Heart right ventricle (tissue), 16 donors: ENCODE measurements around the gene COG5. TPM values are rescaled to one million over a fixed set of nuclear protein-coding genes. Genes with fewer than 3 reads are reported as not detected.

Experiments
- ATAC-seq, 8 donors: fragments of 200-7000 bp; cut with Tn5 transposase; one replicate each; pipeline ENCODE4 v1.9.1; 2020; ENCODE audit warnings: mild to moderate bottlenecking in 8 of 8, moderate library complexity in 8 of 8, moderate number of reproducible peaks in 1 of 8
- DNase-seq, 2 donors: peaks; one replicate each; pipeline ENCODE4 v3.0.0-alpha.2; 2020
- H3K27ac ChIP-seq, 10 donors: fragments of 200-600 bp; sonication (generic) in 2 of 10; one replicate each; pipeline versions ENCODE4 v1.5.0 to v1.8.0; 2020 to 2022; ENCODE audit warnings: mild to moderate bottlenecking in 3 of 10
- H3K27me3 ChIP-seq, 7 donors: fragments of 200-600 bp; one replicate each; pipeline ENCODE4 v1.8.0; 2021 to 2022; ENCODE audit warnings: mild to moderate bottlenecking in 2 of 7
- H3K36me3 ChIP-seq, 9 donors: fragments of 200-600 bp; sonication (generic) in 1 of 9; one replicate each; pipeline versions ENCODE4 v1.5.0 to v1.8.0; 2020 to 2022; ENCODE audit warnings: mild to moderate bottlenecking in 2 of 9
- H3K4me1 ChIP-seq, 9 donors: fragments of 200-600 bp; sonication (generic) in 1 of 9; one replicate each; pipeline versions ENCODE4 v1.5.0 to v1.8.0; 2020 to 2022; ENCODE audit warnings: mild to moderate bottlenecking in 4 of 9
- H3K4me3 ChIP-seq, 10 donors: fragments of 200-600 bp; sonication (generic) in 2 of 10; one replicate each; pipeline versions ENCODE4 v1.5.0 to v1.8.0; 2020 to 2022; ENCODE audit warnings: mild to moderate bottlenecking in 7 of 10, moderate library complexity in 2 of 10
- H3K9me3 ChIP-seq, 11 donors: fragments of 200-600 bp in 10 of 11; sonication (generic) in 2 of 11; one replicate each; pipeline versions ENCODE4 v1.5.0 to v1.8.0; 2013 to 2022; ENCODE audit warnings: mild to moderate bottlenecking in 2 of 11, control low read depth in 1 of 11, moderate library complexity in 1 of 11
- WGBS, 2 donors: extraction: QIAGEN DNeasy Blood & Tissue Kit; methylation state at CpG; one replicate each; pipeline ENCODE4 v1.1.7; 2013; ENCODE audit warnings: inconsistent platforms in 1 of 2; 5-methylcytosine and 5-hydroxymethylcytosine counted together
- intact Hi-C, 10 donors: fragments of 100-400 bp; cut with DNase I; formaldehyde crosslinking; loops; one replicate each; pipeline versions ENCODE4 v1.11.1 to v1.14.2; 2022
- polyA plus RNA-seq, 2 donors: library from polyadenylated mRNA; stranded (reverse); fragments of 200-250 nt; gene quantifications; one replicate each; pipeline ENCODE4 v1.2.3, GENCODE V29; 2013
- total RNA-seq, 10 donors: library from RNA; stranded (reverse); fragmentation: NEBNext Ultra II Directional in 3 of 10; extraction: Animal tissue kit (Norgen Biotek cat#: 25700) in 3 of 10; gene quantifications; one replicate each; pipeline versions ENCODE4 v1.2.1 to v1.2.4, GENCODE V29; 2021 to 2023
- TF ChIP-seq, protein P1 (sequence below), 9 donors: fragments of 200-600 bp; sonication (generic) in 2 of 9; IDR thresholded peaks; one replicate each; pipeline versions ENCODE4 v1.5.0 to v1.8.0; 2021 to 2022; ENCODE audit warnings: antibody characterized with exemption in 9 of 9, mild to moderate bottlenecking in 5 of 9, moderate library complexity in 1 of 9
- donor health status: Arrhythmogenic right ventricular cardiomyopathy.
- donor health status: ischemic (EF 13 %, LVEDD 7.1; RV severe dilation, severe dysfunction).
- donor health status: healthy with polysubstance abuse.
- donor health status: DM: no; HTN: yes; CAD: no.
- donor health status: DM: no; HTN: no; CAD: no.
- donor health status: ischemic (EF 25% LVEDD 6.9; RV normal size, moderate dysfunction).
- donor health status: ischemic (EF 25% LVEDD 5.7; RV mildly dilated, moderate dysfunction).
- donor health status: healthy.
- donor health status: DM: yes; HTN: yes; CAD: no.
- donor health status: Ischemic cardiomyopathy.
- donor health status: ischemic (EF 35%, LVEDD 5.7; RV mildly dilated, moderate dysfunction).
- donor health status: nonischemic (EF 11% LVEDD 7.7; RV severe dilation, severe dysfunction).
- donor health status: DM: yes; HTN: yes; CAD: no.
- donor health status: PGD.
- donor health status: ischemic (EF 29% LVEDD 5.4; RV normal size, mild dysfunction).
- donor health status: nonischemic (EF 23%, LVEDD 6.1; RV moderate dilation, normal function).

The COG5 gene
- total and polyA plus RNA-seq, 12 donors, result 8.4 to 65.8 (median 52.2) TPM

DNA sequence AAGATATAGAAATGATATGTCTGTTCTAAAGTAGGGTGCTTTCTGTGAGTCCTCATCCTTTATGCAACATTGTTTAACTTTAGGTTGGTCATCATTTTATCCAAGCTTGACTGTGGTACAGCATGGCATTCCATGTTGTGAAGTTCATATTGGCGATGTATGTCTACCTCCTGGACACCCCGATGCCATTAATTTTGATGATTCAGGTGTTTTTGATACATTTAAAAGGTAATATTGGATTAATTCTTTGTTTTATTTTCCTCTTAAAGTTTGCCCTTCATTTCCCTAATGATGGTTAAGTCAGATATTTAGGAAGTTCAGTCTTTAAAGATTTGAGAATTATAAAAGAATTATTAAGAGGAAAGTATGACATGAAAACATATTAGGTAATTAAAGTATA, 373.6 kb downstream of the COG5 start:
- no peak overlapping the region for H3K4me3 ChIP-seq
- H3K4me1 ChIP-seq, result peaks cover 0 to 24% (median 10%) of the 10 kb centered on the region in 9 donors
- intact Hi-C loops, result loop anchor here in 3 of 10 donors (10.0 kb wide), 3 partner anchors 395 to 685 kb away; partner anchors contain the start of gene BCAP29 (in 1 of the 3)
- no peaks in the 10 kb centered on the region for H3K27me3 ChIP-seq
- ATAC-seq (no peak), DNase-seq (no peak)
- WGBS, 2 donors, result 99 to 100% methylated on average over 2 of the region's 2 CpGs
- no peaks in the 10 kb centered on the region for H3K9me3 ChIP-seq
- H3K27ac ChIP-seq, result no peak overlapping the region
- TF ChIP-seq, protein P1, sequence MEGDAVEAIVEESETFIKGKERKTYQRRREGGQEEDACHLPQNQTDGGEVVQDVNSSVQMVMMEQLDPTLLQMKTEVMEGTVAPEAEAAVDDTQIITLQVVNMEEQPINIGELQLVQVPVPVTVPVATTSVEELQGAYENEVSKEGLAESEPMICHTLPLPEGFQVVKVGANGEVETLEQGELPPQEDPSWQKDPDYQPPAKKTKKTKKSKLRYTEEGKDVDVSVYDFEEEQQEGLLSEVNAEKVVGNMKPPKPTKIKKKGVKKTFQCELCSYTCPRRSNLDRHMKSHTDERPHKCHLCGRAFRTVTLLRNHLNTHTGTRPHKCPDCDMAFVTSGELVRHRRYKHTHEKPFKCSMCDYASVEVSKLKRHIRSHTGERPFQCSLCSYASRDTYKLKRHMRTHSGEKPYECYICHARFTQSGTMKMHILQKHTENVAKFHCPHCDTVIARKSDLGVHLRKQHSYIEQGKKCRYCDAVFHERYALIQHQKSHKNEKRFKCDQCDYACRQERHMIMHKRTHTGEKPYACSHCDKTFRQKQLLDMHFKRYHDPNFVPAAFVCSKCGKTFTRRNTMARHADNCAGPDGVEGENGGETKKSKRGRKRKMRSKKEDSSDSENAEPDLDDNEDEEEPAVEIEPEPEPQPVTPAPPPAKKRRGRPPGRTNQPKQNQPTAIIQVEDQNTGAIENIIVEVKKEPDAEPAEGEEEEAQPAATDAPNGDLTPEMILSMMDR (IDR thresholded peaks at IDR 0.05), result no peak
- H3K36me3 ChIP-seq, result peaks cover 0 to 100% (median 50%) of the 10 kb centered on the region in 9 donors

DNA sequence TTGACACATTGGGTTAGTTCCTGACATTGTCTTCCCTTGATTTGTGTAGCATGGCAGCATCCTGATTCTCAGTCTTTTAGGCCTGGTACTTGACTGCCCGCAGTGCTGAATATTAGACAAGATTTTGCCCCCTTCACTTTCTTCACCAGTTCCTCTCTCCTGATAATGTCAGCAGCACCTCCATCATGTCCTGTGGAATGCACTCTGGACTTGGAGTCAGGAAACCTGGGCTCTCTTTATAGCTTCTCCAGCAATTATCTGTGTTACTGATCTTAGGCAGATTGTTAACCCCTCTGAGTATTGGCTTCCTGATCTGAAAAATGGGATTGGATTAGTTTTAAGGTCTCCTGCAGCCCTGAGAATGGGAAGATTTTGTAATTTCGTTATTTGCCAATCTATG, 375.9 kb downstream of the COG5 start:
- no peaks in the 10 kb centered on the region for H3K9me3 ChIP-seq
- no peak overlapping the region for H3K4me3 ChIP-seq
- intact Hi-C loops, result no loop called here
- H3K27ac ChIP-seq, result peak overlapping the region in 1 of 10 donors; percentile 2
- no peaks in the 10 kb centered on the region for H3K27me3 ChIP-seq
- DNase-seq (no peak), ATAC-seq (no peak)
- H3K36me3 ChIP-seq, result peaks cover 0 to 100% (median 57%) of the 10 kb centered on the region in 9 donors
- peaks cover 0 to 19% (median 0%) of the 10 kb centered on the region in 9 donors for H3K4me1 ChIP-seq
- TF ChIP-seq, protein P1 (IDR thresholded peaks at IDR 0.05), result no peak
- 75 to 79% methylated on average over 2 of the region's 2 CpGs for WGBS, 2 donors

DNA sequence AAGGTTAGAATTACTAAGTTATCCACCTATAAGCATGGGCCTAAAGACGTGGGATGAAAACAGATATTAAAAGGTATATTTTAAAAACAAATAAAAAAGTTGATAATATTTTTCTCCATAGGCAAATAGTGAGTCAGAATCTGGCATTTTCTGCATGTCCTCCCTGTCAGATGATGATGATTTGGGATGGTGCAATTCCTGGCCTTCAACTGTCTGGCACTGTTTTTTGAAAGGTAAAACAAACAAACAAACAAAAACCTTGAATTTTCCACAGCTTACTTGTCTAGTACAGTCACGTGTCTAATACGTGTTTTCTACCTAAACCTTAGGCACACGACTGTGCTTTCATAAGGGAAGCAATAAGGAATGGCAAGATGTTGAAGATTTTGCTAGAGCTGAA, 377.5 kb downstream of the COG5 start:
- Histone ChIP-seq H3K9me3 (no peaks in the 10 kb centered on the region), H3K4me3 (no peak overlapping the region), H3K27me3 (no peaks in the 10 kb centered on the region), H3K27ac (no peak overlapping the region), H3K4me1 (peaks cover 0 to 29% (median under 1%) of the 10 kb centered on the region in 9 donors), H3K36me3 (peaks cover 0 to 100% (median 71%) of the 10 kb centered on the region in 9 donors)
- intact Hi-C loops, result no loop called here
- 93 to 96% methylated on average over 4 of the region's 4 CpGs for WGBS, 2 donors
- ATAC-seq, result no peak
- DNase-seq, result no peak
- TF ChIP-seq, protein P1 (IDR thresholded peaks at IDR 0.05), result no peak

DNA sequence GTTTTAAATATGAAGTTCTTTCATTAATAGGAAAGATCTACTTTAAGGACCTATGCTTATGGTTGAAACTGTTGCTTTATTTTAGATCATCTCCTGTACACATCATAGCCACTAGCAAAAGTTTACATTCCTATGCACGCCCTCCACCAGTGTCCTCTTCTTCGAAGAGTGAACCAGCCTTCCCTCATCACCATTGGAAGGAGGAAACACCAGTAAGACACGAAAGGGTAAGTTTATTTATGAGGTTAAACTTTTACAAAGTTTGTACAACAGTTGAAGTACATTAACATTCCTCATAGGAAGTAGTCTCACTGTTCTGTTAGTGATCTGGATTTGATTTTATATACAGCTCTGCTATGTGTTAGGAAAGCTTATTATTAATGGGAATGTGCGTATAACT, 378.0 kb downstream of the COG5 start:
- intact Hi-C loops, result no loop called here
- no peaks in the 10 kb centered on the region for H3K9me3 ChIP-seq
- DNase-seq (no peak), ATAC-seq (no peak)
- no peak overlapping the region for H3K4me3 ChIP-seq
- TF ChIP-seq, protein P1 (IDR thresholded peaks at IDR 0.05), result no peak
- peaks cover 0 to 35% (median 6%) of the 10 kb centered on the region in 9 donors for H3K4me1 ChIP-seq
- no peak overlapping the region for H3K27ac ChIP-seq
- no peaks in the 10 kb centered on the region for H3K27me3 ChIP-seq
- WGBS, 2 donors, result 82 to 88% methylated on average over 4 of the region's 4 CpGs
- H3K36me3 ChIP-seq, result peaks cover 0 to 100% (median 68%) of the 10 kb centered on the region in 9 donors
